ENCODE results near the gene EIF3F. TPM values are rescaled to one million over a fixed set of nuclear protein-coding genes. Genes with fewer than 3 reads are reported as not detected.

The EIF3F gene
- total RNA-seq, 1 donor from 2014 or later, result 349 TPM

- DNase-seq (ENCODE audit: low read depth), result peak; percentile 55
These were observed 32.4 kb downstream of the EIF3F start for GRCh38 chr11:8019314-8020243.

DNA sequence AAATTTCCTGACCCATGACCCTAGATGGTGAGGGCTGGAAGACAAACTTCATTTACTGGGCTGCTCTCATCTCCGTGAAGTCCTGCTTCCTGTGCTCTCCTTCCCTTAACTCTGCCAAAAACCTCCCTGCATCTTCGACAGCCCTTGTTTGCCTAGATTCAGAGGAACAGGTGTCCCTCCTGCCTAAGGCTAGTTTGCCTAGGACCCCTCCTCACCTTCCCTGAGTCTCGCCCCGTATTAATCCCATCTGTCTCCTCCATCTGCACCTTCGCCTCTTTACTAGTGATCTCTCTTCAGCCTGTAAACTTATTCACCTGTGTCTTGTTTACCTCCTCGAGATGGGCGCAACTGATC lies 33.1 kb downstream of the EIF3F start:
- DNase-seq (ENCODE audit: low read depth), result no peak

DNA sequence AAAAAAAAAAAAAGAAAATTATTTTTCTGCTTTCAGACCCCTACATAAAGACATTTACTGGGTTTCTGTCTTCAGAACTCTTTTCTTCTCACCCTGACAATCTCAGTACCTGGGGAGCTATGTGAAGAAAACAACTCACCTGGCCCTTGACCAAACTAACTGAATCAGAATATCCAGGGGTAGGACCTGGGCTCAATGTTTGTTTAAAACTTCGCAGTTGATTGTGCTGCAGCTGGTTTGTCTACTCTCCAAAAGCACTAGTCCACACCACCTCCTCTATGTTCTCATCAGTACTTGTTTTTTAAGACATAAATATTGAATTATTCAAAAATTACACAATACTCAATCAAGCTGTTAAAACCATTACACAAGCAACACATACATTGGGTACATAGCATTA lies 34.8 kb downstream of the EIF3F start:
- no peak for DNase-seq (ENCODE audit: low read depth)

- DNase-seq (ENCODE audit: low read depth), result peak; percentile 94
These were observed 35.7 kb downstream of the EIF3F start for GRCh38 chr11:8022876-8023275.

DNA sequence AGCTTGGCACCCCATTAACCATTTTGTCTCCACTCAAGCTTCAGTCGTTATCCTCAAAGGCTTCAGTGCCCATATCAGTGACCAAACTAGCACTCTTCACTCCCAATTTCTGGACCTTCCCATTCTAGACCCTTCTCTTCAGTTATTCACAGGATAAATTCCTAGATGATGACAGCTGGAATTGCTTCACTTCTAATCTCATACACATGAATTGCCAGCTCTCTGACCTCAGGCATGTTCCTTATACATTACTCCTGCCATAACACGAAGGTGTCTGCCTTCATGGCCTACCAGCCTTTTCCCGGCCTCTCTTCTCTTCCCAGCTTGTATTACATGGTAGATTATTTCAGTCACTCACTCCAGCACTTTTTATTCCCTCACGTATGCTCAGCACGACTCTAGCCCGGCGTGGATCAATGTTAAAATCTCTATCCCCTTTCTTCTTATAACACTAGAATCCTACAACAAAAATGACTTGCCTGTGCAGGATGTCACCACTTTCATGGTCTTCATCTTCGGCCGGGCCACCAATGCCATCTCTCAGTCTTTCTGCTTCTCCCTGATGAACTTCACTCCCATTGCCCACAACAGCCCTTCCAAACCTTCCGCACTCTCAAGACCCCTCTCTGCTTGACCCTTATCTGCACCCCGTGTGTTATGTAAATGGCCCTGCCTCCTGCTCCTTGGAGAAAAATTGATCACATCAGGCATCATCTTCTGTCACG lies 36.9 kb downstream of the EIF3F start:
- no peak for DNase-seq (ENCODE audit: low read depth)

GRCh38 chr11:8025123-8025522 lies 38.0 kb downstream of the EIF3F start:
- DNase-seq (ENCODE audit: low read depth), result peak; percentile 60

- peak; percentile 75 for DNase-seq (ENCODE audit: low read depth)
These were observed 38.7 kb downstream of the EIF3F start for GRCh38 chr11:8025816-8026215.

DNA sequence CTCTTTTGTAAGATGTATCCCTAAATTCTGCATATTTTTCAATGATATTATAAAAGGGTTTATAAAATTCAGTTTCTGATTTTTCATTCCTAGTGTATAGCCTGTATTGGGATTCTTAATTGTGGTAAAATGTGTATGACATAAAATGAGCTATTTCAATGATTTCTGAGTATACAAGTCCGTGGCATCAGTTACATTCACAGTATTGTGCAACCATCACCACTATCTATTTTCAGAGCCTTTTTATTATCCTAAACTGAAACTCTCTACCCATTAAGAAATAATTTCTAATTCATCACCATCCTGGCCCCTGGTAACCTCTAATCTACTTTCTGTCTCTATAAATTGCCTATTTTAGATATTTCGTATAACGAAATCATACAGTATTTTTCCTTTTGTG lies 39.8 kb downstream of the EIF3F start:
- DNase-seq (ENCODE audit: low read depth), result no peak

GRCh38 chr11:8028766-8029165 lies 41.6 kb downstream of the EIF3F start:
- DNase-seq (ENCODE audit: low read depth), result no peak

DNA sequence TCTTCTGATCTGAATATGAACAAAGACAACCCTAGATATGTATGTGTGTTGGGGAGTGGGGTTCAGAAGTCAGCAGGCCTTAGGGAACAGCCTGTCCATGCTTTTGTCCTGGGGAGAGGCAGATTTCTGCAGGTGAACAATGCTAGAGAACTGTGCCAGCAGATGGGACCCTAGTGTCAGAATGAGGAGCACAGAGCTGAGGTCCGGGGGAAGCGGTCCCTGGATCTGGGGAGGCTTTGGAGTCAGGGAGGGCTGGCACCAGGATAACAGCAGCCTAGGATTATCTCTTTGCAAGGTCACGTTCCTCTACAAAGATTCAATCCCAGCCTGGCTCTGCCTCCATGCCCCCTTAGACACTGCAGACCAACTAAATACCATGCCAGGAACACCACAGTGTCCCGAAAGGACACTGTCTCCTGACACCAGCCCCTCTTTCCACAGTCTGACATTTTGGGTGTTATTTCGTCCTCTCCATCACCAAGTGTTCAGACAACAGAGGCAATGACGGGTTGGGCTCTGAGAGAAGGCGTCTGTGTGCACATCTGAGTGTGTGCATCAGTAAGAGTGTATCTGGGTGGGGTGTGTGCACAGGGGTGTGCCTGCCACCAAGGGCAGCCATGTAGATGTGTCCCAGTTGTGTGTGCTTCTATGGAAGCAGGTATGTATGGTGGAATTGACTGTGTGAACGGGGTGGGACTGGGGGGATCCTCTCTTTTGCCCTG lies 43.5 kb downstream of the EIF3F start:
- DNase-seq (ENCODE audit: low read depth), result no peak

- DNase-seq (ENCODE audit: low read depth), result no peak
These were observed 44.3 kb downstream of the EIF3F start for GRCh38 chr11:8031248-8032115.

DNA sequence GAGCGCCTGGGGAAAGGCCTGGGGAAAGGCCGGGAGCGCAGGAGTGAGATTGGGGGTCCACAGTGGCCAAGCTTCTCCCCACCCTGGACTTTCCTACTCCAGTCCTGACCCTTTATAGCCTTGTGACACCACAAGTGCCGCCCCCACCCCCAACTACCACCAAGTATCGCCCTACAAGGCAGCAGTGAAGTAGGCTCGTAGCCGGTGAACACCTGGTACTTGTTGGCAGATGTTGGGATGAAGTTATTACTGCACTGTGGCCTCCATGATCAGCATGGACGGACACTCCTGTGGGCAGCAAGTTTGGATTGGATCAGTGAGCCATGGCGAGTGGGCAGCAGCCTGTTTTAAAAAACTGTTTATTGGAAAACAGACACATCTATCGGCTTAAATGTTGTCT lies 45.0 kb downstream of the EIF3F start:
- DNase-seq (ENCODE audit: low read depth), result no peak

GRCh38 chr11:8032576-8033304 lies 45.6 kb downstream of the EIF3F start:
- DNase-seq (ENCODE audit: low read depth), result no peak

DNA sequence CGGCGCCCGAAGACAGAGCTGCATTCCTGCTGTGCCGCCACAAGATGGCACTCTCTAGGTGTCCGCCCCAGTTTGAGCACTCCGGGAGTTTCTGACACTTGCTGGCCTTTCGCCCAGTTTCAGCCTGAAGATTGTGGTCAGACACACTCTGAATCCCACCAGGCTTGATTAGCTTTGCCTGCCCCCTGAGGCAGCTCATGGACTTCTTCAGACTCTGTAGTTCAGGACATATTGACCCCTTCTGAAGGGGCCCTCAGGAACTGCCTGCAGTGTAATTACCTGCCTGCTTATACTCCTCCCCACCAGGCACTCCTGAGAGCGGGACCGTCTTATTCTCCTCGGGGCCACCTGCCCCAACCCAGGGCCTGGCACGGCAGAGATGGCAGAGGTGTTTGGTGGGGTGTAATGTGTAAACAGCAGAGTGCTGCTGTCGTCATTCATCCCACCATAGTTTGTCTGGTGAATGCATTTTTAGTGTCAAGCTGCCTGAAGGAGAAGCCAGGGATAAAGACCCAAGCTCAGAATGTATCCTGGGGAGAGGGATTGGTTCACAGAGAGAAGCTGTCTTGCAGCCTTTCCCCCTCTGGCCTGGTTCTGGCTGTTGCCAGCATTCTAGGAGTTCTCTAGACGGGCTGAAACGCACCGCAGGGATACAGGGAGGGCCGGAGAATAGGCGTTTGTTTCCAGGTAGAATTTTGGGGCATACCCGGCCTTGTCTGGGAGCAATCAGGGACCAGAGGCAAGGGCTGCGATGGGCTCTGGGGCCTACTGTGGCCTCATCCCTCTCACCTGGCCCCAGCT lies 46.4 kb downstream of the EIF3F start:
- peak; percentile 91 for DNase-seq (ENCODE audit: low read depth)

DNA sequence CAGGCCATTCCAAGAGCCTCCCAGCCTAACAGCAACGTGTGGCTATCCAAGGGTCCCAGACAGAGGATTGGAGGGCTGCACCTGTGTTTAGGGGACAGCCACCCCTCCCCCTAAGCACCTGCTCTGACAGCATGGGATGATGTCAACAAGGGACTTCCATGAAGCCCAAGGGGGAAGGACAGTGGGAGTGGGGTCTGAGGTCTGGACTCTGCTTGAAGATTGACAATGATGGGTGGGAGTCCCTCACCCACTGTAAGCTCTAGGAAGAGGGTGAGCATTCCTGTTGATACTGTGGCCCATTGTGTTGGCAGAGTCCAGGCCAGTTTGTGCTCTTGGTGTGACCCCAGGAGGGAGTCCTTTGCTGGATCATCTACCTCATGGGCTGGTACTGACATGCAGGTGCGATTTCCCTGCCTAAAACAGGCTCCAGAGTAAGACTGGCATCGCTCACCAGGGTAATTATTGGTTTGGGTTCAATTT lies 47.0 kb downstream of the EIF3F start:
- no peak for DNase-seq (ENCODE audit: low read depth)

GRCh38 chr11:8034604-8035190 lies 47.6 kb downstream of the EIF3F start:
- no peak for DNase-seq (ENCODE audit: low read depth)

GRCh38 chr11:8035200-8035855 lies 48.2 kb downstream of the EIF3F start:
- DNase-seq (ENCODE audit: low read depth), result no peak
